A549 (cell line): ENCODE measurements around the gene ACKR4. TPM values are rescaled to one million over a fixed set of nuclear protein-coding genes. Genes with fewer than 3 reads are reported as not detected.
A peak's percentile ranks its signal among the peaks of the same experiment; 100 is the strongest.

ENCODE experiments used
- ATAC-seq, 2 experiments: fragments of 200-7000 bp in 1 of 2; fragments of >200 bp in 1 of 2; cut with Nextera tagmentation in 1 of 2; cut with Tn5 transposase in 1 of 2; 3 replicates each; pipeline versions ENCODE4 v1.8.0 to v1.9.1; 2018 to 2020; ENCODE audit warnings: mild to moderate bottlenecking in 1 of 2, moderate library complexity in 1 of 2
- CTCF ChIA-PET: fragments of 300-600 bp; sonication (Branson Sonifier 250); formaldehyde crosslinking; extraction: SDS; loops from one replicate; lab custom pipeline; 2021; ENCODE audit warnings: antibody characterized with exemption, inconsistent platforms; lab: Yijun Ruan, JAX
- POLR2A ChIA-PET: fragments of 350-600 bp; formaldehyde crosslinking; extraction: SDS; loops from one replicate; lab custom pipeline; 2021; ENCODE audit warnings: antibody characterized with exemption, inconsistent platforms; lab: Yijun Ruan, JAX
- DNase-seq, 2 experiments: peaks; one replicate each; pipeline versions ENCODE4 v3.0.0 to v3.0.0-alpha.2; 2011 to 2016; ENCODE audit warnings: low read depth in 1 of 2, low spot score in 1 of 2
- FAIRE-seq: peaks from 2 replicates; lab custom pipeline; 2011; peaks lifted over from hg19 to GRCh38; lab: Jason Lieb, UNC
- H3K27ac ChIP-seq, 2 experiments: fragments of >200 bp; sonication (Bioruptor Twin); formaldehyde crosslinking; 3 replicates each; pipeline ENCODE4 v1.5.1; 2016 to 2017
- H3K4me1 ChIP-seq: fragments of >200 bp; sonication (Bioruptor Twin); formaldehyde crosslinking; 3 replicates; pipeline ENCODE4 v1.6.1; 2016
- H3K4me2 ChIP-seq: fragments of >200 bp; sonication (Bioruptor Twin); formaldehyde crosslinking; 3 replicates; pipeline ENCODE4 v1.6.1; 2016
- H3K4me3 ChIP-seq: fragments of >200 bp; sonication (Bioruptor Twin); formaldehyde crosslinking; 3 replicates; pipeline ENCODE4 v1.5.1; 2016
- H3K9me3 ChIP-seq: fragments of >200 bp; sonication (Bioruptor Twin); formaldehyde crosslinking; 3 replicates; pipeline ENCODE4 v1.6.1; 2016
- BHLHE40 ChIP-seq: IDR thresholded peaks from 2 replicates; pipeline ENCODE4 v1.6.1; 2012; ENCODE audit warnings: low read depth, low read length, inconsistent platforms
- CHD4 ChIP-seq: fragments of 200-600 bp; sonication (generic); IDR thresholded peaks from 2 replicates; pipeline ENCODE4 v1.6.1; 2016; ENCODE audit warnings: antibody characterized with exemption, mild to moderate bottlenecking, borderline replicate concordance
- EHF ChIP-seq: fragments of 250-450 bp; sonication (Bioruptor Pico); IDR thresholded peaks from 2 replicates; pipeline ENCODE4 v1.5.0; 2020; ENCODE audit warnings: mild to moderate bottlenecking
- ESRRA ChIP-seq: fragments of 150-350 bp; IDR thresholded peaks from 2 replicates; pipeline ENCODE4 v1.6.1; 2014; ENCODE audit warnings: mild to moderate bottlenecking, low read length, borderline replicate concordance
- FOSB ChIP-seq: fragments of 250-450 bp; sonication (Bioruptor Pico); IDR thresholded peaks from 2 replicates; pipeline ENCODE4 v1.5.0; 2020; ENCODE audit warnings: mild to moderate bottlenecking, moderate library complexity
- FOSL2 ChIP-seq, 2 experiments: fragments of 450-650 bp in 1 of 2; fragments of >200 bp in 1 of 2; sonication (Bioruptor Twin) in 1 of 2; formaldehyde crosslinking; IDR thresholded peaks; 2 replicates each; pipeline versions ENCODE4 v1.5.0 to v1.6.1; 2016 to 2020; ENCODE audit warnings: mild to moderate bottlenecking in 1 of 2, moderate library complexity in 1 of 2
- NPAS2 ChIP-seq: fragments of 250-450 bp; sonication (Bioruptor Pico); IDR thresholded peaks from 2 replicates; pipeline ENCODE4 v1.8.0; 2022; ENCODE audit warnings: mild to moderate bottlenecking, moderate library complexity, borderline replicate concordance
- NR3C1 ChIP-seq: fragments of >200 bp; sonication (Bioruptor Twin); formaldehyde crosslinking; IDR thresholded peaks from 3 replicates; pipeline ENCODE4 v1.6.1; 2017
- POLR2AphosphoS2 ChIP-seq: conservative IDR thresholded peaks from 2 replicates; pipeline ENCODE4 v1.6.1; 2012; ENCODE audit warnings: low read length, improper control_type of control experiment, inconsistent platforms
- RAD21 ChIP-seq, 2 experiments: fragments of >200 bp in 1 of 2; sonication (Bioruptor Twin) in 1 of 2; formaldehyde crosslinking in 1 of 2; IDR thresholded peaks in 1 of 2; conservative IDR thresholded peaks in 1 of 2; 2 replicates in 1 of 2; 3 replicates in 1 of 2; pipeline ENCODE4 v1.6.1; 2012 to 2018; ENCODE audit warnings: inconsistent platforms in 1 of 2
- RCOR1 ChIP-seq: fragments of 150-350 bp; IDR thresholded peaks from 2 replicates; pipeline ENCODE4 v1.6.1; 2014; ENCODE audit warnings: antibody characterized with exemption, low read length, low read depth
- SREBF2 ChIP-seq: fragments of 450-650 bp; IDR thresholded peaks from 2 replicates; pipeline ENCODE4 v1.6.1; 2014; ENCODE audit warnings: mild to moderate bottlenecking, moderate library complexity
- WGBS: methylation state at CpG from one replicate; pipeline ENCODE4 v1.1.6; 2017; ENCODE audit errors: missing lambda C conversion rate; 5-methylcytosine and 5-hydroxymethylcytosine counted together
- polyA plus RNA-seq, 4 experiments: library from polyadenylated mRNA; depleted of rRNA in 3 of 4; stranded (reverse); fragments of >200 nt; fragmentation: RNase III in 1 of 4; extraction: RNeasy Plus Mini Kit Qiagen cat#74134 plus additional on column Dnase treatment in 1 of 4; gene quantifications; 2 replicates in 3 of 4; 3 replicates in 1 of 4; pipeline ENCODE4 v1.2.3, GENCODE V29; 2011 to 2017
- TF ChIP-seq, protein P1 (sequence below): fragments of 250-450 bp; sonication (Bioruptor Pico); IDR thresholded peaks from 2 replicates; pipeline ENCODE4 v1.5.0; 2020; ENCODE audit warnings: low read depth, mild to moderate bottlenecking, moderate library complexity
- TF ChIP-seq, protein P2 (sequence below): fragments of >200 bp; sonication (Bioruptor Twin); formaldehyde crosslinking; IDR thresholded peaks from 2 replicates; pipeline ENCODE4 v1.6.1; 2016
- TF ChIP-seq, protein P3 (sequence below): IDR thresholded peaks from 2 replicates; pipeline ENCODE4 v1.6.1; 2012; ENCODE audit warnings: low read depth, borderline replicate concordance
- TF ChIP-seq, protein P4 (sequence below): fragments of 450-650 bp; IDR thresholded peaks from 2 replicates; pipeline ENCODE4 v1.6.1; 2014; ENCODE audit warnings: antibody characterized with exemption
- TF ChIP-seq, protein P5 (sequence below): fragments of >200 bp; sonication (Bioruptor Twin); formaldehyde crosslinking; IDR thresholded peaks from 3 replicates; pipeline ENCODE4 v1.5.1; 2016
- TF ChIP-seq, protein P6 (sequence below): fragments of 200-600 bp; sonication (generic); IDR thresholded peaks from 2 replicates; pipeline ENCODE4 v1.6.1; 2016; ENCODE audit warnings: antibody characterized with exemption, mild to moderate bottlenecking, moderate library complexity
- TF ChIP-seq, protein P7 (sequence below): IDR thresholded peaks from 2 replicates; pipeline ENCODE4 v1.6.1; 2012

The ACKR4 gene
- polyA plus RNA-seq, 2 of the 4 experiments (the other 2 are of a cell fraction): 0.04 to 0.08 TPM

DNA sequence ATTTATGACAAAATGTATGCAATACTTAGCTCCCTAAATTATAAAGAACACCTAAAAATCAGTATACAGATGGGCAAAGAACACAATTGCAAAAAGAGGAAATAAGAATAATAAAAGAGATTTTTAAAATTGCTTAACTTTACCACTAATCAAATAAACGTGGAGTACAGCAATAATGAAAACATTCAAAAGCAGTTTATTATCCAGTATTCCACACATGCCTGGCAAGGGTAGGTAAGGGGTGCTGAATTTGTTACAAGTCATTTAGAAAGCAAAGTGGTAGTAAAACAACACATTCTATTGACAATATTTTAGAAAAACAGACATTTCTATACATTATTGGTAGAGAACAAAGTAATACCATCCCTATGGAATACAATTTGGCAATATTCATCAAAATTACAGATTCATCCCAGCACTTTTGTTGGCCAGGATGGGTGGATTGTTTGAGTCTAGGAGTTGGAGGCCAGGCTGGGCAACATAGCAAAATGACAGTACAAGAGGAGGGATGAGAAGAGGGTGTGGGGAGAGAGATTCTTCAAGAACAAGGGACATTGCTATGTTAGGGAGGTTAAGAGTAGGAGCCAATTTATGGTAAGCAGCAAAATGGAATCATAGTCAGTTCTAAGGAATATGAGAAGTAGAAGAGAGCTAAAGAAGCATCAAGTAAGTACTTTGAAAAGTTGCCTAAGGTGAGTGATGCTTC, 3.7 kb upstream of the ACKR4 start:
- no peak for FAIRE-seq
- ChIA-PET CTCF (interaction anchor here (1.2 kb wide), 1 partner anchor 57 kb away, joined by 5 read pairs; no protein-coding TSS in a partner anchor), POLR2A (no interaction called here)
- no peak overlapping the region for H3K27ac ChIP-seq
- peaks cover 10% of the 10 kb centered on the region; the same call in 2 of the 3 replicates for H3K4me1 ChIP-seq
- no peak overlapping the region for H3K4me3 ChIP-seq
- ATAC-seq: no peak; a peak in 1 of 6 replicates
- TF ChIP-seq, protein P1, sequence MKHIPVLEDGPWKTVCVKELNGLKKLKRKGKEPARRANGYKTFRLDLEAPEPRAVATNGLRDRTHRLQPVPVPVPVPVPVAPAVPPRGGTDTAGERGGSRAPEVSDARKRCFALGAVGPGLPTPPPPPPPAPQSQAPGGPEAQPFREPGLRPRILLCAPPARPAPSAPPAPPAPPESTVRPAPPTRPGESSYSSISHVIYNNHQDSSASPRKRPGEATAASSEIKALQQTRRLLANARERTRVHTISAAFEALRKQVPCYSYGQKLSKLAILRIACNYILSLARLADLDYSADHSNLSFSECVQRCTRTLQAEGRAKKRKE (CRISPR knock-in tag): no peak
- TF ChIP-seq CHD4 (no peak), RCOR1 (no peak), ESRRA (no peak)
- TF ChIP-seq, protein P2, sequence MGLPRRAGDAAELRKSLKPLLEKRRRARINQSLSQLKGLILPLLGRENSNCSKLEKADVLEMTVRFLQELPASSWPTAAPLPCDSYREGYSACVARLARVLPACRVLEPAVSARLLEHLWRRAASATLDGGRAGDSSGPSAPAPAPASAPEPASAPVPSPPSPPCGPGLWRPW: no peak
- TF ChIP-seq, protein P3, sequence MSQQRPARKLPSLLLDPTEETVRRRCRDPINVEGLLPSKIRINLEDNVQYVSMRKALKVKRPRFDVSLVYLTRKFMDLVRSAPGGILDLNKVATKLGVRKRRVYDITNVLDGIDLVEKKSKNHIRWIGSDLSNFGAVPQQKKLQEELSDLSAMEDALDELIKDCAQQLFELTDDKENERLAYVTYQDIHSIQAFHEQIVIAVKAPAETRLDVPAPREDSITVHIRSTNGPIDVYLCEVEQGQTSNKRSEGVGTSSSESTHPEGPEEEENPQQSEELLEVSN: no peak
- TF ChIP-seq, protein P4, sequence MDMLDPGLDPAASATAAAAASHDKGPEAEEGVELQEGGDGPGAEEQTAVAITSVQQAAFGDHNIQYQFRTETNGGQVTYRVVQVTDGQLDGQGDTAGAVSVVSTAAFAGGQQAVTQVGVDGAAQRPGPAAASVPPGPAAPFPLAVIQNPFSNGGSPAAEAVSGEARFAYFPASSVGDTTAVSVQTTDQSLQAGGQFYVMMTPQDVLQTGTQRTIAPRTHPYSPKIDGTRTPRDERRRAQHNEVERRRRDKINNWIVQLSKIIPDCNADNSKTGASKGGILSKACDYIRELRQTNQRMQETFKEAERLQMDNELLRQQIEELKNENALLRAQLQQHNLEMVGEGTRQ: no peak
- DNase-seq: no peak
- no peak overlapping the region for H3K4me2 ChIP-seq
- 30% methylated on average over 1 of the region's 1 CpG for WGBS
- no peaks in the 10 kb centered on the region for H3K9me3 ChIP-seq

DNA sequence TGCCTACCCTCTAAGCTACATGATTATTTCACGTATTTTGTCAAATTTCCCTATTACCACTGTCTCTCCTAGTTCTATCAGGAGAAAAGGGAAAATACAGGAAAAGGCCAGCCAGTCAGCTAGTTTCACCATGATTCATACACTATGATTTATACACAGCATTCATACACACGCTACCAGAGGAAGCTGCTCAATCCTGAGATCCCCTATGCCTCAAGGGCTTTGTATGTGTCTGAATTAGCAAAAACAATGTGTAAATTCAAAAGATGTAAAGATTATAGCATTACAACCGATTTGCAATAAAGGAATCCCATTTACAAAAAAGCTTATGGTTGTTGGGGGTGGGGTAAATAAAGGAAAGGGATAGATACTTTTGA, 3.1 kb upstream of the ACKR4 start:
- H3K9me3 ChIP-seq: no peaks in the 10 kb centered on the region
- ChIA-PET POLR2A (no interaction called here), CTCF (interaction anchor here (0.7 to 1.2 kb wide), 2 partner anchors 49 to 57 kb away, joined by 3 to 5 read pairs; no protein-coding TSS in a partner anchor)
- H3K4me3 ChIP-seq: no peak overlapping the region
- TF ChIP-seq RAD21 (conservative IDR thresholded peaks at IDR 0.05 in 1 of 2, IDR thresholded peaks at IDR 0.05 in 1 of 2): no peak
- TF ChIP-seq, protein P1 (CRISPR knock-in tag): no peak
- TF ChIP-seq POLR2AphosphoS2: no peak
- TF ChIP-seq NPAS2 (CRISPR knock-in tag): no peak
- TF ChIP-seq BHLHE40: no peak
- no peak for TF ChIP-seq ESRRA
- TF ChIP-seq SREBF2: no peak
- TF ChIP-seq EHF: no peak
- TF ChIP-seq NR3C1: no peak
- TF ChIP-seq, protein P5, sequence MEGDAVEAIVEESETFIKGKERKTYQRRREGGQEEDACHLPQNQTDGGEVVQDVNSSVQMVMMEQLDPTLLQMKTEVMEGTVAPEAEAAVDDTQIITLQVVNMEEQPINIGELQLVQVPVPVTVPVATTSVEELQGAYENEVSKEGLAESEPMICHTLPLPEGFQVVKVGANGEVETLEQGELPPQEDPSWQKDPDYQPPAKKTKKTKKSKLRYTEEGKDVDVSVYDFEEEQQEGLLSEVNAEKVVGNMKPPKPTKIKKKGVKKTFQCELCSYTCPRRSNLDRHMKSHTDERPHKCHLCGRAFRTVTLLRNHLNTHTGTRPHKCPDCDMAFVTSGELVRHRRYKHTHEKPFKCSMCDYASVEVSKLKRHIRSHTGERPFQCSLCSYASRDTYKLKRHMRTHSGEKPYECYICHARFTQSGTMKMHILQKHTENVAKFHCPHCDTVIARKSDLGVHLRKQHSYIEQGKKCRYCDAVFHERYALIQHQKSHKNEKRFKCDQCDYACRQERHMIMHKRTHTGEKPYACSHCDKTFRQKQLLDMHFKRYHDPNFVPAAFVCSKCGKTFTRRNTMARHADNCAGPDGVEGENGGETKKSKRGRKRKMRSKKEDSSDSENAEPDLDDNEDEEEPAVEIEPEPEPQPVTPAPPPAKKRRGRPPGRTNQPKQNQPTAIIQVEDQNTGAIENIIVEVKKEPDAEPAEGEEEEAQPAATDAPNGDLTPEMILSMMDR: no peak
- no peak for TF ChIP-seq FOSB (CRISPR knock-in tag)
- TF ChIP-seq, protein P6, sequence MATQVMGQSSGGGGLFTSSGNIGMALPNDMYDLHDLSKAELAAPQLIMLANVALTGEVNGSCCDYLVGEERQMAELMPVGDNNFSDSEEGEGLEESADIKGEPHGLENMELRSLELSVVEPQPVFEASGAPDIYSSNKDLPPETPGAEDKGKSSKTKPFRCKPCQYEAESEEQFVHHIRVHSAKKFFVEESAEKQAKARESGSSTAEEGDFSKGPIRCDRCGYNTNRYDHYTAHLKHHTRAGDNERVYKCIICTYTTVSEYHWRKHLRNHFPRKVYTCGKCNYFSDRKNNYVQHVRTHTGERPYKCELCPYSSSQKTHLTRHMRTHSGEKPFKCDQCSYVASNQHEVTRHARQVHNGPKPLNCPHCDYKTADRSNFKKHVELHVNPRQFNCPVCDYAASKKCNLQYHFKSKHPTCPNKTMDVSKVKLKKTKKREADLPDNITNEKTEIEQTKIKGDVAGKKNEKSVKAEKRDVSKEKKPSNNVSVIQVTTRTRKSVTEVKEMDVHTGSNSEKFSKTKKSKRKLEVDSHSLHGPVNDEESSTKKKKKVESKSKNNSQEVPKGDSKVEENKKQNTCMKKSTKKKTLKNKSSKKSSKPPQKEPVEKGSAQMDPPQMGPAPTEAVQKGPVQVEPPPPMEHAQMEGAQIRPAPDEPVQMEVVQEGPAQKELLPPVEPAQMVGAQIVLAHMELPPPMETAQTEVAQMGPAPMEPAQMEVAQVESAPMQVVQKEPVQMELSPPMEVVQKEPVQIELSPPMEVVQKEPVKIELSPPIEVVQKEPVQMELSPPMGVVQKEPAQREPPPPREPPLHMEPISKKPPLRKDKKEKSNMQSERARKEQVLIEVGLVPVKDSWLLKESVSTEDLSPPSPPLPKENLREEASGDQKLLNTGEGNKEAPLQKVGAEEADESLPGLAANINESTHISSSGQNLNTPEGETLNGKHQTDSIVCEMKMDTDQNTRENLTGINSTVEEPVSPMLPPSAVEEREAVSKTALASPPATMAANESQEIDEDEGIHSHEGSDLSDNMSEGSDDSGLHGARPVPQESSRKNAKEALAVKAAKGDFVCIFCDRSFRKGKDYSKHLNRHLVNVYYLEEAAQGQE: no peak
- TF ChIP-seq, protein P7, sequence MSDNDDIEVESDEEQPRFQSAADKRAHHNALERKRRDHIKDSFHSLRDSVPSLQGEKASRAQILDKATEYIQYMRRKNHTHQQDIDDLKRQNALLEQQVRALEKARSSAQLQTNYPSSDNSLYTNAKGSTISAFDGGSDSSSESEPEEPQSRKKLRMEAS: no peak
- no peak for TF ChIP-seq FOSL2 (IDR thresholded peaks at IDR 0.05)
- no peak for TF ChIP-seq FOSL2 (CRISPR knock-in tag; IDR thresholded peaks at IDR 0.05)
- TF ChIP-seq, protein P4: no peak
- TF ChIP-seq CHD4: no peak
- H3K4me2 ChIP-seq: no peak overlapping the region
- no peak overlapping the region for H3K27ac ChIP-seq
- ATAC-seq (peak in 1 of 2 experiments; percentile 44; a peak in 1 of 6 replicates), DNase-seq (no peak), FAIRE-seq (no peak)
- peaks cover 10% of the 10 kb centered on the region; the same call in 2 of the 3 replicates for H3K4me1 ChIP-seq
- 59% methylated on average over 3 of the region's 3 CpGs for WGBS
